ENCODE measurements around the gene FZD1.

DNA sequence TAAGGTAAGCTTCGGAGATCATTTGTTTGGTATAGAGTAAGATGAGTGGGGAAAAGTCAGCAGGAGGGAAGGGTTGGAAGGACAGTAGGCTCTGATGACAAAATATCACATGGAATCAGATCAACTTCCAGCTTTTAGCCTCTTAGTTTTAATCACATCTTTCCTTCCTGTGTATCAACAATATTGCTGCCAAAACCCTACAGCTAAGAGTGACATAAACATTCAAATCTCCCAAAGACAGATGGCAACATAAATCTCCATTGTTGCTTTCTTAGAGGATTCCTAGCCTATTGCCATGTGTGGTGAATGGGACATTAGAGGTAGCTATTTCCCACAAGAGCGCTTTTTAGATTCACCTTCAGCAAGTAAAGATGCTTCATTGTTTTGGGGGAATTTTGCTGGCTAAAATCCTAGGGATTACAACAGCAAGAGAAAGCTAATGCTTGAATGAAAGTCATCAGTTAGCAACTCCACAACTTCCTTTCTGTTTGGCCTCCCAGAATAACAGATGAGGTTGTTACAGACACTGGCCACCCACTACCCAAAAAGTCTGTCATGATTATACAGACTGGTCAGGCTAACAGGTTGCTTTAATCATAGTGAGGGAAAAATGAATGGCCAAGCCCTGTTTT is 35.2 kb upstream of the FZD1 start:
- no peak for TF ChIP-seq POLR2A (IDR thresholded peaks at IDR 0.05)
- TF ChIP-seq, protein P1, sequence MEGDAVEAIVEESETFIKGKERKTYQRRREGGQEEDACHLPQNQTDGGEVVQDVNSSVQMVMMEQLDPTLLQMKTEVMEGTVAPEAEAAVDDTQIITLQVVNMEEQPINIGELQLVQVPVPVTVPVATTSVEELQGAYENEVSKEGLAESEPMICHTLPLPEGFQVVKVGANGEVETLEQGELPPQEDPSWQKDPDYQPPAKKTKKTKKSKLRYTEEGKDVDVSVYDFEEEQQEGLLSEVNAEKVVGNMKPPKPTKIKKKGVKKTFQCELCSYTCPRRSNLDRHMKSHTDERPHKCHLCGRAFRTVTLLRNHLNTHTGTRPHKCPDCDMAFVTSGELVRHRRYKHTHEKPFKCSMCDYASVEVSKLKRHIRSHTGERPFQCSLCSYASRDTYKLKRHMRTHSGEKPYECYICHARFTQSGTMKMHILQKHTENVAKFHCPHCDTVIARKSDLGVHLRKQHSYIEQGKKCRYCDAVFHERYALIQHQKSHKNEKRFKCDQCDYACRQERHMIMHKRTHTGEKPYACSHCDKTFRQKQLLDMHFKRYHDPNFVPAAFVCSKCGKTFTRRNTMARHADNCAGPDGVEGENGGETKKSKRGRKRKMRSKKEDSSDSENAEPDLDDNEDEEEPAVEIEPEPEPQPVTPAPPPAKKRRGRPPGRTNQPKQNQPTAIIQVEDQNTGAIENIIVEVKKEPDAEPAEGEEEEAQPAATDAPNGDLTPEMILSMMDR (IDR thresholded peaks at IDR 0.05) = no peak
